Stomach (tissue), 19 donors: ENCODE measurements around the gene CHTF18. TPM values are rescaled to one million over a fixed set of nuclear protein-coding genes. Genes with fewer than 3 reads are reported as not detected.
A peak's percentile ranks its signal among the peaks of the same experiment; 100 is the strongest.

Source experiments
- DNase-seq, 2 donors: peaks; one replicate each; pipeline versions ENCODE4 v3.0.0 to v3.0.0-alpha.2; 2013 to 2019
- H3K27ac ChIP-seq, 5 donors: fragments of 200-600 bp in 4 of 5; sonication (generic) in 4 of 5; one replicate each; pipeline ENCODE4 v1.5.1; 2013 to 2019; ENCODE audit warnings: mild to moderate bottlenecking in 1 of 5, moderate library complexity in 1 of 5
- H3K27me3 ChIP-seq, 3 donors: fragments of 200-600 bp; sonication (generic); one replicate each; pipeline ENCODE4 v1.5.1; 2017 to 2019; ENCODE audit warnings: mixed run types in 1 of 3
- H3K36me3 ChIP-seq, 4 donors: fragments of 200-600 bp; sonication (generic); 1 replicate in 3 of 4; 2 replicates in 1 of 4; pipeline ENCODE4 v1.5.1; 2016 to 2019
- H3K4me1 ChIP-seq, 4 donors: fragments of 200-600 bp; sonication (generic); one replicate each; pipeline ENCODE4 v1.5.1; 2016 to 2019
- H3K4me3 ChIP-seq, 4 donors: fragments of 200-600 bp; sonication (generic) in 3 of 4; one replicate each; pipeline ENCODE4 v1.5.1; 2016 to 2019; ENCODE audit warnings: mild to moderate bottlenecking in 1 of 4
- H3K9me3 ChIP-seq, 4 donors: fragments of 200-600 bp; sonication (generic); one replicate each; pipeline ENCODE4 v1.5.1; 2016 to 2019
- EP300 ChIP-seq: sonication (generic); formaldehyde crosslinking; IDR thresholded peaks from one replicate; pipeline ENCODE4 v1.6.1; 2017; ENCODE audit warnings: antibody characterized with exemption
- POLR2A ChIP-seq, 4 donors: fragments of 450-650 bp; IDR thresholded peaks; one replicate each; pipeline ENCODE4 v1.6.1; 2016; ENCODE audit warnings: antibody characterized with exemption in 4 of 4, control low read depth in 2 of 4, mild to moderate bottlenecking in 1 of 4, moderate library complexity in 1 of 4
- POLR2AphosphoS5 ChIP-seq, 3 donors: sonication (generic); formaldehyde crosslinking; IDR thresholded peaks; one replicate each; pipeline ENCODE4 v1.6.1; 2016; ENCODE audit warnings: antibody characterized with exemption in 3 of 3
- WGBS, 5 donors: extraction: QIAGEN DNeasy Blood & Tissue Kit in 3 of 5; methylation state at CpG; one replicate each; pipeline versions ENCODE4 v1.1.5 to v1.1.7; 2013 to 2018; 5-methylcytosine and 5-hydroxymethylcytosine counted together
- intact Hi-C: fragments of 100-400 bp; cut with DNase I; formaldehyde crosslinking; loops from one replicate; pipeline ENCODE4 v1.15.1; 2023; ENCODE audit warnings: low total_unique reads
- long read RNA-seq, 10 donors: transcript quantifications; one replicate each; lab custom pipeline, GENCODE V29; 2026
- polyA plus RNA-seq, 3 donors: library from polyadenylated mRNA; stranded (reverse); fragments of 200-250 nt; gene quantifications; one replicate each; pipeline ENCODE4 v1.2.3, GENCODE V29; 2013
- total RNA-seq, 5 donors: library from RNA; depleted of rRNA; stranded (reverse); fragments of >200 nt; gene quantifications; one replicate each; pipeline versions ENCODE4 v1.1.0 to v1.2.3, GENCODE V29; 2014 to 2016
- TF ChIP-seq, protein P1 (sequence below), 7 experiments: fragments of 450-650 bp in 4 of 7; fragments of 200-600 bp in 3 of 7; sonication (generic) in 3 of 7; IDR thresholded peaks; one replicate each; pipeline ENCODE4 v1.5.1; 2016 to 2019; ENCODE audit warnings: antibody characterized with exemption in 7 of 7, control low read depth in 2 of 7, mild to moderate bottlenecking in 1 of 7
- donor health status: healthy with polysubstance abuse.
- donor health status: Bipolar disorder and iron deficiency.
- donor health status: healthy.

Gene CHTF18
- total RNA-seq: 100 to 1,000 TPM in 1 of 5 donors, 10 to 100 TPM in 2, 1 to 10 TPM in 2; 2.9 to 143 (median 15.2) TPM
- polyA plus RNA-seq: 10 to 100 TPM; 17.9 to 31.0 (median 25.1) TPM
- long read RNA-seq, donor 1, partial matches to known transcripts: 0 of 1 reads
- long read RNA-seq, donor 1, other reads (novel, unspliced or antisense): 0 of 1 reads
- long read RNA-seq, donor 2, partial matches to known transcripts: 0 of 1 reads
- long read RNA-seq, donor 2, other reads (novel, unspliced or antisense): 0 of 1 reads
- long read RNA-seq, donor 3: 0 reads
- long read RNA-seq, donor 4: 0 reads
- long read RNA-seq, donor 5, partial matches to known transcripts: 0 of 5 reads
- long read RNA-seq, donor 5, other reads (novel, unspliced or antisense): 5 of 5 reads
- long read RNA-seq, donor 6: 0 reads
- long read RNA-seq, donor 7: 0 reads
- long read RNA-seq, donor 8: 0 reads
- long read RNA-seq, donor 9: 0 reads
- long read RNA-seq, donor 10, partial matches to known transcripts: 0 of 3 reads
- long read RNA-seq, donor 10, other reads (novel, unspliced or antisense): 0 of 3 reads

DNA sequence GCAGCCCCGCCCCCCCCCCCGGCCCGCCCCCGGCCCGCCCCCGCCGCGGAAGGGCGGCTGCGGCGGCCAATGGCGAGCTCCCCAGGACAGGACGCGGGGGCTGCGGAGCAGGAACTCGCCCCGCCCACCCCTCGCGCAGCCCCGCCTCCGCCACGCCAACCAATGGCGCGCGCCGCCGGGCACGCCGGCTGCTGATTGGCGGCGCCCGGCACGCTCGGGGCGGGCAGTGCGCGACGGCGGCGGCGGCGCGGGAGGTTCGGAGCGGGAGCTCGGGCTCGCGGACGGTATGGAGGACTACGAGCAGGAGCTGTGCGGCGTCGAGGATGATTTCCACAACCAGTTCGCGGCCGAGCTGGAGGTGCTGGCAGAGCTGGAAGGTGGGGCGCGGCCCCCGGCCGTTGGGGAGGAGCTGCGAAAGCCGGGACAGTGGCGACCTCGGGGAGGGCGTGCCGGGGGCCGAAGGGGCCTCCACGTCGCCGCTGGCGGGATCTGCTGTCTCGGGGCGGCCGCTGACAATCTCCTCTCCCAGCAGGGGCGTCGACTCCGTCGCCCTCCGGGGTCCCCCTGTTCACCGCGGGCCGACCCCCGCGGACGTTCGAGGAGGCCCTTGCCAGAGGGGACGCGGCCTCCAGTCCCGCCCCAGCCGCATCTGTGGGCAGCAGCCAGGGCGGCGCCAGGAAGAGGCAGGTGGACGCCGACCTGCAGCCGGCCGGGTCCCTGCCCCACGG, at the start of gene CHTF18:
Gene CHTF18 (plus strand): TSS at position 222 of the 728 bp plus-strand sequence. CDS start 65 bp downstream, at position 287.
- 0% methylated on average over 55 to 95 of the region's 97 CpGs; no CpG with 5 or more reads in 1 of the 5 donors for WGBS, 5 donors
- Histone ChIP-seq H3K4me1 (peaks cover 26 to 47% (median 37%) of the 10 kb centered on the region in 4 donors), H3K9me3 (no peaks in the 10 kb centered on the region), H3K27me3 (no peaks in the 10 kb centered on the region), H3K27ac (peak within 1 kb of the TSS; percentile 68 to 88 (median 79)), H3K36me3 (peaks cover 6 to 43% (median 30%) of the 10 kb centered on the region in 4 donors), H3K4me3 (peak within 1 kb of the TSS; percentile 92 to 99 (median 96))
- DNase-seq: peak; percentile 95 to 98
- intact Hi-C loops: no loop called here
- TF ChIP-seq, protein P1, sequence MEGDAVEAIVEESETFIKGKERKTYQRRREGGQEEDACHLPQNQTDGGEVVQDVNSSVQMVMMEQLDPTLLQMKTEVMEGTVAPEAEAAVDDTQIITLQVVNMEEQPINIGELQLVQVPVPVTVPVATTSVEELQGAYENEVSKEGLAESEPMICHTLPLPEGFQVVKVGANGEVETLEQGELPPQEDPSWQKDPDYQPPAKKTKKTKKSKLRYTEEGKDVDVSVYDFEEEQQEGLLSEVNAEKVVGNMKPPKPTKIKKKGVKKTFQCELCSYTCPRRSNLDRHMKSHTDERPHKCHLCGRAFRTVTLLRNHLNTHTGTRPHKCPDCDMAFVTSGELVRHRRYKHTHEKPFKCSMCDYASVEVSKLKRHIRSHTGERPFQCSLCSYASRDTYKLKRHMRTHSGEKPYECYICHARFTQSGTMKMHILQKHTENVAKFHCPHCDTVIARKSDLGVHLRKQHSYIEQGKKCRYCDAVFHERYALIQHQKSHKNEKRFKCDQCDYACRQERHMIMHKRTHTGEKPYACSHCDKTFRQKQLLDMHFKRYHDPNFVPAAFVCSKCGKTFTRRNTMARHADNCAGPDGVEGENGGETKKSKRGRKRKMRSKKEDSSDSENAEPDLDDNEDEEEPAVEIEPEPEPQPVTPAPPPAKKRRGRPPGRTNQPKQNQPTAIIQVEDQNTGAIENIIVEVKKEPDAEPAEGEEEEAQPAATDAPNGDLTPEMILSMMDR (IDR thresholded peaks at IDR 0.05): no peak
- peak in 1 of 3 donors; percentile 2 for TF ChIP-seq POLR2AphosphoS5 (IDR thresholded peaks at IDR 0.05)

DNA sequence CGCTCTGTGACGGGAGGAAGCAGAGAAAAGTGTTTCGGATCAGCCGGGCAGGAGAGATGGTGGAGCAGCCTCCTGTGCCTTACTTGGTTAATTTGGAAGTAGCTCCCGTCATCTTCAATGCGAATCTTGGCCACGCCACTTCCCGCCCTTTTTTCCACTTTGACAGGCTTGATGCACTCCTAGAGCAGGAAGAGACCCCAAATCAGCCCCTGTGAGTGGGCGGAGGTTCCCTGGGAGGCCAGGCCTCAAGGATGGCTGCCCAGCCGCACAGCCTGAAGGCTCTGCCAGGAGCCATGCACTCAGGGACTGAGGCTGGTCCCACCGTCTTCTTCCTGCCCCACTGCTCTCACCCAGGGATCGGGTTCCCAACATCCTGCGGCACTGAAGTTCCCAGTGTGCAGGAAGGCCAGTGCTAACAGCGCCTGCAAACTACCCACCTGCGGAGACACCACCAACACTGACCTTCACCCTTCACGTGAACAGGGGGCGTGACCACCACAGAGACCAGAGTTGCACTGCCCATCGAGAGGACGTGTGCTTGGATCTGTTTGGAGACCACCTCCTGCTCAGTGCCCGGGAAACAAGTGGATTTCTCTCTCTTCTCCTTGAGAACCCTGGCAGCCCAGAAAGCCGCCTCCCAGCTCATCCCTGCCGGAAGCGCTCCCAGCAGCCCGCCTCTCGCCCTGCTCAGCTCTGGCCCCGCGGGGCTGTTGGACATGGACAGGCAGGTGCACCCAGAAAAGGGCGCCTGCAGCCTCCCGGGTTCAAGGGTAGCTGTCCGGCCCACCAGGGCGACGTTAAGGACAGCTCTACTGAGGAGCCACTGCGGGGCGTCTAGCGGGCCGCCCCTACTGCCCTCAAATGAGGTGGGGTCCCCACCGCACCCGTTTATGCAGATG, 48.6 kb upstream of the CHTF18 start:
- Histone ChIP-seq H3K4me3 (peak overlapping the region; percentile 77 to 97 (median 92)), H3K27ac (peak overlapping the region in 3 of 5 donors; percentile 81 to 87 (median 85)), H3K36me3 (peaks cover 31 to 46% (median 41%) of the 10 kb centered on the region in 4 donors), H3K9me3 (no peaks in the 10 kb centered on the region), H3K27me3 (peaks cover 0 to 29% (median 0%) of the 10 kb centered on the region in 3 donors), H3K4me1 (peaks cover 10 to 28% (median 20%) of the 10 kb centered on the region in 4 donors)
- 36 to 57% (median 41%) methylated on average over 26 to 38 of the region's 38 CpGs for WGBS, 5 donors
- TF ChIP-seq POLR2AphosphoS5 (IDR thresholded peaks at IDR 0.05) (no peak), POLR2A (IDR thresholded peaks at IDR 0.05) (no peak), EP300 (no peak)
- TF ChIP-seq, protein P1 (IDR thresholded peaks at IDR 0.05): no peak
- intact Hi-C loops: no loop called here
- DNase-seq: peak in 1 of 2 donors; percentile 32

DNA sequence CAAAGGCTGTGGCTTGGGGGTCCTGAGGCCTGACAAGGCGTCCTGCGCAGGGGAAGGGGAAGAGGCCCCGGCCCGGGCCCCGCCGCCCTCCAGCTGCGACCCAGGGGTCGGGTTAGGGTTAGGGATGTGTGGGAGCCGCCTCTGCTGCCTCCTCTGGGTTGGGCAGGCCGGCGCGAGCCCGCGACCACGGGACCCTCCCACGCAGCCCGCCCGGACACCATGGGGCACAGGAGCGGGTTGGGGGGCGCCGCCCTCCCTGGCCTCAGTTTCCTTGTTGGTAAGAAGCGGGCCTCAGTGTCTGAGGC, 48.0 kb upstream of the CHTF18 start:
- 0 to 1% (median 1%) methylated on average over 14 to 22 of the region's 22 CpGs; no CpG with 5 or more reads in 1 of the 5 donors for WGBS, 5 donors
- H3K9me3 ChIP-seq: no peaks in the 10 kb centered on the region
- H3K4me3 ChIP-seq: peak overlapping the region; percentile 77 to 97 (median 92)
- H3K27ac ChIP-seq: peak overlapping the region; percentile 65 to 87 (median 84)
- DNase-seq: no peak
- H3K27me3 ChIP-seq: peaks cover 0 to 33% (median 0%) of the 10 kb centered on the region in 3 donors
- peaks cover 26 to 40% (median 35%) of the 10 kb centered on the region in 4 donors for H3K36me3 ChIP-seq
- TF ChIP-seq, protein P1 (IDR thresholded peaks at IDR 0.05): no peak
- no peak for TF ChIP-seq EP300
- TF ChIP-seq POLR2AphosphoS5 (IDR thresholded peaks at IDR 0.05): no peak
- no peak for TF ChIP-seq POLR2A (IDR thresholded peaks at IDR 0.05)
- peaks cover 10 to 28% (median 20%) of the 10 kb centered on the region in 4 donors for H3K4me1 ChIP-seq
- intact Hi-C loops: no loop called here
